ENCODE results near the gene RNF10.
A peak's percentile ranks its signal among the peaks of the same experiment; 100 is the strongest.
"Not testable (repeated sequence)": the region's sequence is repeated elsewhere in the genome, so short reads cannot be mapped to it uniquely, and the experiment has no call there.

The RNF10 gene

GRCh38 chr12:120534203-120534702 is at the start of gene RNF10:
Gene RNF10 (plus strand): TSS chr12:120534356. CDS start chr12:120534812, 456 bp downstream.
- DNase-seq (ENCODE audit: low spot score) = peak; percentile 90

DNA sequence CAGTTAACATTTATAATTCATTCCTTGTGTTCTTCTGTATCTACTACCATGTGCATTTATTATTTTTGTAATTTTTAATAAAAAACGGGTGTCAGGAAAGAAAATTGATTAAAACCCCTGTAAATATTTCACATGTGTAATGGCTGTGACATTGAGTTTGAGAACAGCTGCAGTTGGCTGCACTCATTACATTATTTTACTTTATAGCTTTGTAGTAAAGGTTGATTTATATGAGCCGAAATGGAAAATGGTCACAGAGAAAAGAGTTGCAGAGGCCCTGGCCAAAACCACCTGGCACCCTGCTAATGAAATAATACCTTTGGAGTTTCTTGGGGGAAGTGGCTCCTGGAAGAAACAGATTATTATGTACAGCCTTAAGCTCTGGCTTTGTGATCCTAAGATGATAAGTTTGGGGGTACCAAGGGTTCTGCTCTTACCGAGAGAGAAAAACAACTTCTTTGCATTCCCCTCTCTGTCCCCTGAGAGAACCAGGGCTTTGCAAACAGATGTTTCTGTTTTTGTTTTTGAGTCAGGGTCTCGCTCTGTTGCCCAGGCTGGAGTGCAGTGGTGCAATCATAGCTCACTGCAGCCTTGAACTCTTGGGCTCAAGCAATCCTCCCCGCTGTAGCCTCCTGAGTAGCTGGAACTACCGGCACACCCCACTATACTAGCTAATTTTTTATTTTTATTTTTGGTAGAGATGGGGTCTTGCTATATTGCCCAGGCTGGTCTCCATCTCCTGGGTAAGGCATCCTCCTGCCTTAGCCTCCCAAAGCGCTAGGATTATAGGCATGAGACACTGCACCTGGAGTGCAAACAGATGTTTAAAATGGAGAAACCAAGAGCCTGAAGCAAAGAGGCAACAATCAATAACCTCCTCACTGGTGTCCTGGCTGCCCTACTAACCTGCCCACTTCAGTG is 47.9 kb upstream of the RNF10 start:
- no peak for DNase-seq (ENCODE audit: low spot score)

GRCh38 chr12:120487552-120487951 is 46.6 kb upstream of the RNF10 start:
- DNase-seq (ENCODE audit: low spot score) = not testable (repeated sequence)

DNA sequence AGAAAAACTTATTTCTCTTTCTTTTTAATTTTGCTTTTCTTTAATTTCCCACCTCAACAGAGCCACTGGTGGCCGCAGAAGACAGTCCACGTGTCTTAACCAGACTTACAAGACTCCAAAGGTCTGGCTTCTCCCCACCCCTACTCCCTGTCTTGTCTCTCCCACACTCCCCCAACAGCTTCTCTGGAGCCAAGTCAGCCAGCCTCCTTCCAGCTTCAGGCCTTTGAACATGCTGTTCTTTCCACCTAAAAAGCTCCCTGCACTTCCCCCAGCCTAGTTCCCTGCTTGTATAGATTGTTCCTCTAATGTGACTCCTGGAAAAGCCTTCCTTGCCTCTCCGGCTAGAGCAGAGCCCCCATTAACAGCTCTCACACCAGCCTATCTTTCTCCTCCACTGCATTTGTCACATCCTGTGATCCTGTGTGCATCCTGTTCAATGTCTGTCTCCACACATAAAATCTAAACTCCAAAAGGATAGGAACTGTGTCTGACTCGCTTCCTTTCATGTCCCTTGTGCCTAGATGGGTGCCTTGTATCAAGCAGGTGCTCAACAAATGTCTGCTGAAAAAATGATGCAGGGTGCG is 46.0 kb upstream of the RNF10 start:
- no peak for DNase-seq (ENCODE audit: low spot score)

DNA sequence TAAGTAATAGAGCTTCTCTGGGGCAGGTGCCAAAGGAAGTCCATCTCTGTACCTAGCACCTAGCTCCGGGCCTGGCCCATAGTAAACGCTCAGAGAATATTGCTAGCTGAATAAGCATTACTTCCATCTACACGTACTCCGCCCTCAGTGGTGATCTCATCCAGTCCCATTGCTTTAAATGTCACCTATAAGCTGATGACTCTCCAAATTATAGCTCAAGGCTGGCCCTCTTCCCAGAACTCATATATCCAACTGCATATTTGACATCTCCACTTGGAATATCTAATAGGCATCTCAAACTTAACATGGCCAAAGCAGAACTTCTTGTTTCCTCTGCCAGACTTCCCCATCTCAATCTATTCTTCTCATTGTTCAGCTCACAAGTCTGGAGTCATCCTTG is 45.1 kb upstream of the RNF10 start:
- no peak for DNase-seq (ENCODE audit: low spot score)

DNA sequence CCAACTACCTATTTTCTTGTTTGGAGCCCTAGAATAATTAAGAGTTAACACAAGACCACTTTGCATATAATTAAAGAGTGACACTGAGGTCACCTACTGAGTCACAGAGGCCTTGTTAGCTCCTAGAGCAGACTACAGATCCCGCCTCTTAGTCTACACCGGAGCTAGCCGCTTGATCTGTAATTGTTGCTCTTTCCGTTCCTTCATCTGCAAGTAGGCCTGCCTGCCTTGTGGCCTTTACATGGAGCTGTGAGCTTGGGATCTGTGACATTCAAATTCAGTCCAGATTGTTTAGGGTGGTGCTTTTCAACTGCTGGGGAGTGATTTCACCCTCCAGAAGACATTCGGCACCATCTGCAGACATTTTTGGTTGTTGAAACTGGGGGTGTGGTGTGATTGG is 43.8 kb upstream of the RNF10 start:
- no peak for DNase-seq (ENCODE audit: low spot score)

DNA sequence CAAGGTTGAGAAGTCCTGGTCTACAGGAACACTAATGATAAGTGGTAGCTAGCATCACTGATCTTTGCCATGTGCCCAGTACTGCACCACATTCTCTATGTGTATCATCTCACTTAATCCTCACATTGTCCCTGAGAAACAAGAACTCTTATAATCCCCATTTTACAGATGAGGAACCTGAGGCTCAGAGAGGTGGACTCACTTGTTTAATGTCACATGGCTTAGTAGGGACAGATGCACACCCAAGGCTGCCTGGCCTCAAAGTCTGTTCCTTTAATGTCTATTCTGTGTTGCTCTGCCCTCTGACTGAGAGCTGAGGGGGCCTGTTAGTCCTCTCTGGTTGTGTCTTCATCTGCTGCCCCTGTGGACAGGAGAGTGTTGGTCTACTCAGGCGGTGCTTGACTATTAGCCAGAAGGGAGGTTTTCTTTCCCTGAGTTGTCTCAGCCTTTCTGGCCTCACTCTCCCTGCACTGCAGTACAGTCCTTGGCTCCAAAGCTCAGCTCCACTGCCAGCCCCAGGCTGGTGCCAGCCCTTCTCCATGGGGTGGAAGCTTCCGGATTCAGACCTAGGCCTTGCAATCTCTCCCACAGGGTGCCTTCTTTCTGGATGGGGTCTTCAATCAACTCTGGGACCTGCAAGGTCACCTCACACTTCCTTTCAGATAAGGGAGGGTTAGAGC is 43.2 kb upstream of the RNF10 start:
- DNase-seq (ENCODE audit: low spot score) = no peak

DNA sequence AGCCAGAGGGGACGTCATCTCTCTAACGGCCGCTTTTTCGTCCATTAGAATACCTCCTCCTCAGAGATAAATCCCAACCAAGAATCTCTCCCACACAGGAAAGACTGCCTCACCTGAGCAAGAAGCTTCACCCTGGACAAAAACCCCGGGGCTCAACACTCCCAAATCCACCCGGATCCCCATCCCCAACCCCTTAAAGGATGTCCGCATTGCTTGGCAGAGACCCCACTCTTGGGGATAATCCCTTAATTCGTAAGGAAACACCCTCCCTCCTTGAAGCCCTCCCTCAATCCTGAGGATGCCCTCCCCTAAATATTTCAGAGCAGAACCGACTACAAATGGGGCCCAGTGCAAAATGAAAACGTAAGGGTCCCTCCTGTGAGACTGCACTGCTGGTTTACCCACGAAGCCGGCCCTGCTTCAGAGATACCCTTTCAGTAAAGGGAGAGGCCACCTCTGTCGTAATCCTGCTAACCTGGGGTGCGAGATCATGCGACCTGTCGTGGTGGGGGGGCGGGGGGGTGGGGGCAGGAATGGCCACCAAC is 38.9 kb upstream of the RNF10 start:
- no peak for DNase-seq (ENCODE audit: low spot score)

GRCh38 chr12:120495731-120496412 is 38.3 kb upstream of the RNF10 start, which contains the start of gene DYNLL1:
Gene DYNLL1 (plus strand): TSS chr12:120496113. CDS start chr12:120496422, 309 bp downstream.
- DNase-seq (ENCODE audit: low spot score) = peak; percentile 95

DNA sequence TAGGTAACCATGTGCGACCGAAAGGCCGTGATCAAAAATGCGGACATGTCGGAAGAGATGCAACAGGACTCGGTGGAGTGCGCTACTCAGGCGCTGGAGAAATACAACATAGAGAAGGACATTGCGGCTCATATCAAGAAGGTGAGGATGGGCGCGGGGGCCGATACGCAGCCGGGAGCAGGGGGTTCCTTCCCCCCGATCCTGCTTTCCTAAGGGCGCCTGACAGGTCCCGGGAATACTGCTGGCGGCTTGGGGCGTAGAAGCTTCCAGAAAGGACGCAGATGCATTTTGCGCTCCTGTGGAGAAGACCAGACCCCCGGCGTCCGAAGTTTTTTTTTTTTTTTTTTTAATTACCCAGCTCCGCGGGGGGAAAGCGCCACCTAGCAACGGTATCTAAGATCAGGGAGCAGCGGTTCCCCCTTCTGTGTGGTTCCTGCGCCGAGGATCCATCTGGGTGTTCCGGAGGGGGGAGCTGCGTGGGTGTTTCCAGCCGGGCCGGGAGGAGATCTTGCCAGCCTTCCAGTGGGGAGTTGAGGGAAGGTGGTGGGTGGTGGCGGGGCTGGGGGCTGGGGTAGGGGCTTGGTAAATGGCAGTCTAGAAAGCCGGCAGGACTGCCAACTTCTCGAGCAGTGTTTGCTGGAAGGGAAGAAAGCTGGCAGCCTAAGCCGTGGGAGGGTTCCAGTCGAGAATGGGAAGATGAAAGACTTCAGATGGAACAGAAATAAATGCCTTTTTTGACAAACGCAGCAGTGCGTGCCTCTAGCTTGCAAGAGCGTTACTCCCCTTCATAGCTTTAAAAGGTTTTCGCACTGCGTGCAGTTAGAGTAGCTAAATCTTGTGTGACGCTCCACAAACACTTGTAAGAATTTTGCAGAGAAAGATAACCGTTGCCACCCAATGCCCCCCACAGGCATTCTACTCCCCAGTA is 37.5 kb upstream of the RNF10 start:
- DNase-seq (ENCODE audit: low spot score) = peak; percentile 72

DNA sequence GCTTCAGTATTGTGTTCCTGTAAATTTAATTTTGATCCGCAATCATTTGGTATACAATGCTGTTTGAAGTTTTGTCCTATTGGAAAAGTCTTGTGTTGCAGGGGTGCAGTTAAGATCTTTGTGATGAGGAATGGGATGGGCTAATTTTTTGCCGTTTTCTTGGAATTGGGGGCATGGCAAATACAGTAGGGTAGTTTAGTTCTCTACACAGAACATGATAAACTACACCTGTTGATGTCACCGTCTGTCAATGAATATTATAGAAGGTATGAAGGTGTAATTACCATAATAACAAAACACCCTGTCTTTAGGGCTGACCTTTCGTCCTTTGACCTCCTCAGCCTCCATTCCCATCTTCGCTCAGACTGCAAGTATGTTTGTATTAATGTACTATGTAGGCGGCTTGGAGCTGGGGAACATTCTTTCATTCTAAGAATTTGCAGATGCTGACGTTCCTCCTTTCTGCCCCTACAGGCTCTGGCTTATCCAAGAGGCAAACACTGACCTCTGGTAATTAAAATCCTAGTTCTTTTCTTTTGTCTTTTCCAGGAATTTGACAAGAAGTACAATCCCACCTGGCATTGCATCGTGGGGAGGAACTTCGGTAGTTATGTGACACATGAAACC is 36.5 kb upstream of the RNF10 start:
- no peak for DNase-seq (ENCODE audit: low spot score)

- DNase-seq (ENCODE audit: low spot score) = no peak
Measured at GRCh38 chr12:120498870-120499515, 35.2 kb upstream of the RNF10 start.

DNA sequence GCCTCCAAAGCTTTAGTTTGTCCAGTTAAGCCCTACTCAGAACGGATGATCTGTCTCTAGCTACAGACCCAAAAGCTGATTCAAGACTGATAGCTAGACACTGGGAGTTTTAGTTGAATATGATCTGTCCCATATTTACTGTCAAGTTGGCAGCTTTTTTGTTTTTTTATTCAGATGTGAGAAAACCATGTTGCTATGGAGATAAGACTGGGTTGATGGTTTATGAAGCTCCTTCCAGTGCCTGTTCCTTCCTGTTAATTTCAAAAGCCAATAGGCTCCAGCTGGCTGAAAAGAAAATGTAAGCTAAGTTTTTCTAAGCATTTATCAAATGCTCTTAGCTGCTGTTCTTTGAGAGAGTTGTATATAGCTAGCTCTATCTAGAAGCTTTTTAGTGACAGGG is 33.6 kb upstream of the RNF10 start:
- DNase-seq (ENCODE audit: low spot score) = no peak

DNA sequence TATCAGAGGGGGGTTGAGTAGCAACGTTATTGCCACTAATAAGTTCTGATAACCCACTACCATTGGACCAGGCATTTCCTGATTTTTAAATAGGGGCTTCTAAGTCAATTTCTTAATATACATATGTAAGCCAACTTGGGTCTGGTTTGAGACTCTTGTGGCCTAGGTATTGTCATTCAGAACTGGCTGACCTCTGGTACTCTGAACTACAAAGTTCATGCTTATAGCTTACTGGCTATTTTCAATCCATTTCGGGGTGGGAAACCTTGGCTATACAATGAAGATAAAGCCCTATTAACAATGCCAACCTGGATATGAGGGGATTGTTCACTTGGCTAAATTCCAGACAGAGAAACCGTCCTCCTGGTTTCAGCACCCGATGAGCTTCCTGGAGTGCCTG is 29.6 kb upstream of the RNF10 start:
- DNase-seq (ENCODE audit: low spot score) = no peak

- DNase-seq (ENCODE audit: low spot score) = no peak
Measured at GRCh38 chr12:120508537-120508936, 25.6 kb upstream of the RNF10 start.

GRCh38 chr12:120514002-120514401 is 20.2 kb upstream of the RNF10 start:
- no peak for DNase-seq (ENCODE audit: low spot score)

GRCh38 chr12:120515496-120515895 is 18.7 kb upstream of the RNF10 start:
- DNase-seq (ENCODE audit: low spot score) = no peak

DNA sequence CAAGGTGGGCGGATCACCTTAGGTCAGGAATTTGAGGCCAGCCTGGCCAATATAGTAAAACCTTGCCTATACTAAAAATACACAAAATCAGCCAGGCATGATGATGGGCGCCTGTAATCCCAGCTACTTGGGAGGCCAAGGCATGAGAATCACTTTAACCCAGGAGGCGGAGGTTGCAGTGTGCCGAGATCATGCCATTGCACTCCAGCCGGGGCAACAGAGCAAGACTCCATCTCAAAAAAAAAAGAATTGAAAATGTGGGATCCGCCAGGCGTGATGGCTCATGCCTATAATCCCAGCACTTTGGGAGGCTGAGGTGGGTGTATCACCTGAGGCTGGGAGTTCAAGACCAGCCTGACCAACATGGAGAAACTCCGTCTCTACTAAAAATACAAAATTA is 14.8 kb upstream of the RNF10 start:
- DNase-seq (ENCODE audit: low spot score) = not testable (repeated sequence)

DNA sequence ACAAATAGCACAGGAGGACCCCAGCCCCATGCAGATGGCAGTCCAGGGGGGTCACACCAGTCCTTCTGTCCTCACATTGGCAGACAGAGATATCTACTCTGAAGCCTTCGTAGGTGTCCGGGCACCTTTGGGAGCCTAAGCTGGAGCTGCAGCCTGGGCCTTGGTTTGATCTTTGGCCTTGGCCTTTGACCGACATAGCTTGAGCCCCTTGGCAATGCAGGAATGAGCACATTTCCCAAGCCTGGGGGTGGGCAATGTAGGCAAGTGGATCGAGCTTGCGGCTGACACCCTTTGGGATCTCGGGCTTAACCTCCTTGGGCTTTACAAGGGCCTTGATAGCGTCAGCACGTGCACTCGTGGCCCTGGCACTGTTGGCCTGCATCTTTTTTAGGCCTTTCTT is 11.6 kb upstream of the RNF10 start:
- DNase-seq (ENCODE audit: low spot score) = no peak
